A549 (cell line): ENCODE data around the gene LMO7. TPM values are rescaled to one million over a fixed set of nuclear protein-coding genes. Genes with fewer than 3 reads are reported as not detected.
"Not testable (repeated sequence)": the region's sequence is repeated elsewhere in the genome, so short reads cannot be mapped to it uniquely, and the experiment has no call there.

Source experiments
- ATAC-seq, 2 experiments: fragments of 200-7000 bp in 1 of 2; fragments of >200 bp in 1 of 2; cut with Nextera tagmentation in 1 of 2; cut with Tn5 transposase in 1 of 2; 3 replicates each; pipeline versions ENCODE4 v1.8.0 to v1.9.1; 2018 to 2020; ENCODE audit warnings: mild to moderate bottlenecking in 1 of 2, moderate library complexity in 1 of 2
- CTCF ChIA-PET: fragments of 300-600 bp; sonication (Branson Sonifier 250); formaldehyde crosslinking; extraction: SDS; loops from one replicate; lab custom pipeline; 2021; ENCODE audit warnings: antibody characterized with exemption, inconsistent platforms; lab: Yijun Ruan, JAX
- POLR2A ChIA-PET: fragments of 350-600 bp; formaldehyde crosslinking; extraction: SDS; loops from one replicate; lab custom pipeline; 2021; ENCODE audit warnings: antibody characterized with exemption, inconsistent platforms; lab: Yijun Ruan, JAX
- DNase-seq, 2 experiments: peaks; one replicate each; pipeline versions ENCODE4 v3.0.0 to v3.0.0-alpha.2; 2011 to 2016; ENCODE audit warnings: low read depth in 1 of 2, low spot score in 1 of 2
- FAIRE-seq: peaks from 2 replicates; lab custom pipeline; 2011; peaks lifted over from hg19 to GRCh38; lab: Jason Lieb, UNC
- H3K27ac ChIP-seq, 2 experiments: fragments of >200 bp; sonication (Bioruptor Twin); formaldehyde crosslinking; 3 replicates each; pipeline ENCODE4 v1.5.1; 2016 to 2017
- H3K4me1 ChIP-seq: fragments of >200 bp; sonication (Bioruptor Twin); formaldehyde crosslinking; 3 replicates; pipeline ENCODE4 v1.6.1; 2016
- H3K4me2 ChIP-seq: fragments of >200 bp; sonication (Bioruptor Twin); formaldehyde crosslinking; 3 replicates; pipeline ENCODE4 v1.6.1; 2016
- H3K4me3 ChIP-seq: fragments of >200 bp; sonication (Bioruptor Twin); formaldehyde crosslinking; 3 replicates; pipeline ENCODE4 v1.5.1; 2016
- H3K9me3 ChIP-seq: fragments of >200 bp; sonication (Bioruptor Twin); formaldehyde crosslinking; 3 replicates; pipeline ENCODE4 v1.6.1; 2016
- ESRRA ChIP-seq: fragments of 150-350 bp; IDR thresholded peaks from 2 replicates; pipeline ENCODE4 v1.6.1; 2014; ENCODE audit warnings: mild to moderate bottlenecking, low read length, borderline replicate concordance
- FOXS1 ChIP-seq: fragments of 250-450 bp; sonication (Bioruptor Pico); IDR thresholded peaks from 2 replicates; pipeline ENCODE4 v1.5.0; 2020; ENCODE audit warnings: mild to moderate bottlenecking, moderate library complexity
- GATA3 ChIP-seq: IDR thresholded peaks from 2 replicates; pipeline ENCODE4 v1.6.1; 2012; ENCODE audit warnings: borderline replicate concordance
- JUN ChIP-seq, 2 experiments: fragments of >200 bp; sonication (Bioruptor Twin); formaldehyde crosslinking; IDR thresholded peaks; 2 replicates in 1 of 2; 3 replicates in 1 of 2; pipeline ENCODE4 v1.6.1; 2016 to 2017
- KDM1A ChIP-seq: fragments of 200-600 bp; sonication (generic); IDR thresholded peaks from 2 replicates; pipeline ENCODE4 v1.6.1; 2016; ENCODE audit warnings: low read depth, mild to moderate bottlenecking
- NR3C1 ChIP-seq: fragments of >200 bp; sonication (Bioruptor Twin); formaldehyde crosslinking; IDR thresholded peaks from 3 replicates; pipeline ENCODE4 v1.6.1; 2017
- POLR2A ChIP-seq: IDR thresholded peaks from 2 replicates; pipeline ENCODE4 v1.6.1; 2012; ENCODE audit warnings: mild to moderate bottlenecking, low read length
- RARB ChIP-seq: fragments of 250-450 bp; sonication (Bioruptor Pico); IDR thresholded peaks from 2 replicates; pipeline ENCODE4 v1.8.0; 2021; ENCODE audit warnings: mild to moderate bottlenecking, moderate library complexity
- RCOR1 ChIP-seq: fragments of 150-350 bp; IDR thresholded peaks from 2 replicates; pipeline ENCODE4 v1.6.1; 2014; ENCODE audit warnings: antibody characterized with exemption, low read length, low read depth
- SMC3 ChIP-seq: fragments of >200 bp; sonication (Bioruptor Twin); formaldehyde crosslinking; IDR thresholded peaks from 3 replicates; pipeline ENCODE4 v1.6.1; 2018; ENCODE audit warnings: inconsistent platforms
- ZFP36 ChIP-seq: fragments of 450-650 bp; IDR thresholded peaks from 2 replicates; pipeline ENCODE4 v1.6.1; 2014; ENCODE audit warnings: borderline replicate concordance; ENCODE audit not compliant: partially characterized antibody
- WGBS: methylation state at CpG from one replicate; pipeline ENCODE4 v1.1.6; 2017; ENCODE audit errors: missing lambda C conversion rate; 5-methylcytosine and 5-hydroxymethylcytosine counted together
- polyA plus RNA-seq, 4 experiments: library from polyadenylated mRNA; depleted of rRNA in 3 of 4; stranded (reverse); fragments of >200 nt; fragmentation: RNase III in 1 of 4; extraction: RNeasy Plus Mini Kit Qiagen cat#74134 plus additional on column Dnase treatment in 1 of 4; gene quantifications; 2 replicates in 3 of 4; 3 replicates in 1 of 4; pipeline ENCODE4 v1.2.3, GENCODE V29; 2011 to 2017
- TF ChIP-seq, protein P1 (sequence below): fragments of >200 bp; sonication (Bioruptor Twin); formaldehyde crosslinking; IDR thresholded peaks from 3 replicates; pipeline ENCODE4 v1.5.1; 2016
- TF ChIP-seq, protein P2 (sequence below): fragments of 250-450 bp; sonication (Bioruptor Pico); IDR thresholded peaks from 2 replicates; pipeline ENCODE4 v1.5.0; 2021; ENCODE audit warnings: mild to moderate bottlenecking, moderate library complexity, borderline replicate concordance
- TF ChIP-seq, protein P3 (sequence below): fragments of 250-450 bp; sonication (Bioruptor Pico); IDR thresholded peaks from 2 replicates; pipeline ENCODE4 v1.5.0; 2020; ENCODE audit warnings: low read depth, mild to moderate bottlenecking, moderate library complexity
- TF ChIP-seq, protein P4 (sequence below): IDR thresholded peaks from 2 replicates; pipeline ENCODE4 v1.6.1; 2012; ENCODE audit warnings: low read depth, borderline replicate concordance

Gene LMO7
- polyA plus RNA-seq, 2 of the 4 experiments (the other 2 are of a cell fraction): 23.4 to 33.2 TPM

DNA sequence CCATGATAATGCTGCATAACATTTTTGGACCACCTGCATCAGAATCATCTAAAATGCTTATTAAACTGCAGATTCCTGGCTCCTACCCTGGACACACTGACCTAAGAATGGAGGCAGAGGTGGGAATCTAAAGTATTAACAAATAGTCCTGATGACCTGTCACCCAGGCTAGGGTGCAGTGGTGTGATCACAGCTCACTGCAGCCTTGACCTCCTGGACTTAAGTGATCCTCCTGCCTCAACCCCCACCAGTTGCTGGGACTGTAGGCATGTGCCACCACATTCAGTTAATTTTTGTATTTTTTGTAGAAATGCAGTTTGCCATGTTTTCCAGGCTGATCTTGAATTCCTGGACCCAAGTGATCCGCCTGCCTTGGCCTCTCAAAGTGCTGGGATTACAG is 43.3 kb downstream of the LMO7 start (continued):
- TF ChIP-seq, protein P1, sequence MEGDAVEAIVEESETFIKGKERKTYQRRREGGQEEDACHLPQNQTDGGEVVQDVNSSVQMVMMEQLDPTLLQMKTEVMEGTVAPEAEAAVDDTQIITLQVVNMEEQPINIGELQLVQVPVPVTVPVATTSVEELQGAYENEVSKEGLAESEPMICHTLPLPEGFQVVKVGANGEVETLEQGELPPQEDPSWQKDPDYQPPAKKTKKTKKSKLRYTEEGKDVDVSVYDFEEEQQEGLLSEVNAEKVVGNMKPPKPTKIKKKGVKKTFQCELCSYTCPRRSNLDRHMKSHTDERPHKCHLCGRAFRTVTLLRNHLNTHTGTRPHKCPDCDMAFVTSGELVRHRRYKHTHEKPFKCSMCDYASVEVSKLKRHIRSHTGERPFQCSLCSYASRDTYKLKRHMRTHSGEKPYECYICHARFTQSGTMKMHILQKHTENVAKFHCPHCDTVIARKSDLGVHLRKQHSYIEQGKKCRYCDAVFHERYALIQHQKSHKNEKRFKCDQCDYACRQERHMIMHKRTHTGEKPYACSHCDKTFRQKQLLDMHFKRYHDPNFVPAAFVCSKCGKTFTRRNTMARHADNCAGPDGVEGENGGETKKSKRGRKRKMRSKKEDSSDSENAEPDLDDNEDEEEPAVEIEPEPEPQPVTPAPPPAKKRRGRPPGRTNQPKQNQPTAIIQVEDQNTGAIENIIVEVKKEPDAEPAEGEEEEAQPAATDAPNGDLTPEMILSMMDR: no peak
- TF ChIP-seq, protein P2, sequence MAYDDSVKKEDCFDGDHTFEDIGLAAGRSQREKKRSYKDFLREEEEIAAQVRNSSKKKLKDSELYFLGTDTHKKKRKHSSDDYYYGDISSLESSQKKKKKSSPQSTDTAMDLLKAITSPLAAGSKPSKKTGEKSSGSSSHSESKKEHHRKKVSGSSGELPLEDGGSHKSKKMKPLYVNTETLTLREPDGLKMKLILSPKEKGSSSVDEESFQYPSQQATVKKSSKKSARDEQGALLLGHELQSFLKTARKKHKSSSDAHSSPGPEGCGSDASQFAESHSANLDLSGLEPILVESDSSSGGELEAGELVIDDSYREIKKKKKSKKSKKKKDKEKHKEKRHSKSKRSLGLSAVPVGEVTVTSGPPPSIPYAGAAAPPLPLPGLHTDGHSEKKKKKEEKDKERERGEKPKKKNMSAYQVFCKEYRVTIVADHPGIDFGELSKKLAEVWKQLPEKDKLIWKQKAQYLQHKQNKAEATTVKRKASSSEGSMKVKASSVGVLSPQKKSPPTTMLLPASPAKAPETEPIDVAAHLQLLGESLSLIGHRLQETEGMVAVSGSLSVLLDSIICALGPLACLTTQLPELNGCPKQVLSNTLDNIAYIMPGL (CRISPR knock-in tag): no peak
- TF ChIP-seq, all 56 proteins: peak for 0

DNA sequence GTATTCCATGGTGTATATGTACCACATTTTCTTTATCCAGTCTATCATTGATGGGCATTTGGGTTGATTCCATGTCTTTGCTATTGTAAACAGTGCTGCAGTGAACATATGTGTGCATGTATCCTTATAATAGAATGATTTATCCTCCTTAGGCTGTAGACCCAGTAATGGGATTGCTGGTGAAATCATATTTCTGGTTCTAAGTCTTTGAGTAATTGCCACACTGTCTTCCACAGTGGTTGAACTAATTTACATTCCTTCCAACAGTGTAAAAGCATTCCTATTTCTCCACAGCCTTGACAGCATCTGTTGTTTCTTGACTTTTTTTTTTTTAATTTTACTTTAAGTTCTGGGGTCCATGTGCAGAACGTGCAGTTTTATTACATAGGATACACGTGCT is 44.1 kb downstream of the LMO7 start:
- POLR2A ChIA-PET, H3K9me3 ChIP-seq, H3K4me3 ChIP-seq, CTCF ChIA-PET, H3K4me1 ChIP-seq, H3K4me2 ChIP-seq, DNase-seq, H3K27ac ChIP-seq, ATAC-seq, FAIRE-seq: not testable (repeated sequence)
- 88% methylated on average over 2 of the region's 2 CpGs for WGBS

DNA sequence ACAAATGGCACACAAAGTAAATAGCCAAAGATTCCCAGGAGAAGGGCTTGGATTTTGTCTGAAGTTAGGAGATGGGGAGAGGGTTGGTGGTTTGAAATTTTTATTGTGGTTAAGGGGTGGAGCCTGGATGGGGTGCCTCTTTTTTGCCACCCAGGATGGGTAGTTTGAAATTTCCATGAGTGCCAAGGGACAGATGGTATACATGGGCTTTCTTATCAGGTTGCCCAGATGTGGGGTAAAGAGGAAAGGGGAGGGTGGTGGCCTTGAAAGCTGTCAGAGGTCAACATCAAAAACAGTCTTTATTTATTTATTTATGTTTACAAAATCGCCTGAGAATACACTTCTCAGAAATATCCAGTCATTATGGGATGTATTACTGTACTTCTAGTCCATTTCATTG is 46.2 kb downstream of the LMO7 start:
- 15% methylated on average over 1 of the region's 1 CpG for WGBS
- TF ChIP-seq POLR2A (no peak), JUN (IDR thresholded peaks at IDR 0.05) (no peak), FOXS1 (CRISPR knock-in tag) (no peak), NR3C1 (no peak), SMC3 (no peak), KDM1A (no peak), RARB (CRISPR knock-in tag) (no peak), ZFP36 (no peak), GATA3 (no peak), RCOR1 (no peak), ESRRA (no peak)
- TF ChIP-seq, protein P3, sequence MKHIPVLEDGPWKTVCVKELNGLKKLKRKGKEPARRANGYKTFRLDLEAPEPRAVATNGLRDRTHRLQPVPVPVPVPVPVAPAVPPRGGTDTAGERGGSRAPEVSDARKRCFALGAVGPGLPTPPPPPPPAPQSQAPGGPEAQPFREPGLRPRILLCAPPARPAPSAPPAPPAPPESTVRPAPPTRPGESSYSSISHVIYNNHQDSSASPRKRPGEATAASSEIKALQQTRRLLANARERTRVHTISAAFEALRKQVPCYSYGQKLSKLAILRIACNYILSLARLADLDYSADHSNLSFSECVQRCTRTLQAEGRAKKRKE (CRISPR knock-in tag): no peak
- TF ChIP-seq, protein P4, sequence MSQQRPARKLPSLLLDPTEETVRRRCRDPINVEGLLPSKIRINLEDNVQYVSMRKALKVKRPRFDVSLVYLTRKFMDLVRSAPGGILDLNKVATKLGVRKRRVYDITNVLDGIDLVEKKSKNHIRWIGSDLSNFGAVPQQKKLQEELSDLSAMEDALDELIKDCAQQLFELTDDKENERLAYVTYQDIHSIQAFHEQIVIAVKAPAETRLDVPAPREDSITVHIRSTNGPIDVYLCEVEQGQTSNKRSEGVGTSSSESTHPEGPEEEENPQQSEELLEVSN: no peak
- TF ChIP-seq, protein P2 (CRISPR knock-in tag): no peak
- Histone ChIP-seq H3K9me3 (no peaks in the 10 kb centered on the region), H3K4me3 (no peak overlapping the region), H3K4me1 (peaks cover 11% of the 10 kb centered on the region; the same call in 2 of the 3 replicates), H3K4me2 (no peak overlapping the region), H3K27ac (no peak overlapping the region)
- CTCF ChIA-PET: interaction anchor here (1.0 to 2.4 kb wide), 2 partner anchors 8 to 792 kb away, joined by 3 to 10 read pairs; no protein-coding TSS in a partner anchor
- POLR2A ChIA-PET: no interaction called here
- ATAC-seq: no peak
- FAIRE-seq: no peak
- DNase-seq: no peak
